Esophagus mucosa (tissue), 1 donor: ENCODE results near the gene AFDN. TPM values are rescaled to one million over a fixed set of nuclear protein-coding genes. Genes with fewer than 3 reads are reported as not detected.
"Not testable (repeated sequence)": the region's sequence is repeated elsewhere in the genome, so short reads cannot be mapped to it uniquely, and the experiment has no call there.

ENCODE experiments used
- ATAC-seq: fragments of 200-7000 bp; cut with Tn5 transposase; one replicate; pipeline ENCODE4 v1.9.1; 2020
- total RNA-seq: library from RNA; stranded (reverse); gene quantifications from one replicate; pipeline ENCODE4 v1.2.4, GENCODE V29; 2023
- donor health status: DM: yes; HTN: yes; CAD: no.

AFDN gene
- total RNA-seq, 1 donor from 2014 or later: 134 TPM

DNA sequence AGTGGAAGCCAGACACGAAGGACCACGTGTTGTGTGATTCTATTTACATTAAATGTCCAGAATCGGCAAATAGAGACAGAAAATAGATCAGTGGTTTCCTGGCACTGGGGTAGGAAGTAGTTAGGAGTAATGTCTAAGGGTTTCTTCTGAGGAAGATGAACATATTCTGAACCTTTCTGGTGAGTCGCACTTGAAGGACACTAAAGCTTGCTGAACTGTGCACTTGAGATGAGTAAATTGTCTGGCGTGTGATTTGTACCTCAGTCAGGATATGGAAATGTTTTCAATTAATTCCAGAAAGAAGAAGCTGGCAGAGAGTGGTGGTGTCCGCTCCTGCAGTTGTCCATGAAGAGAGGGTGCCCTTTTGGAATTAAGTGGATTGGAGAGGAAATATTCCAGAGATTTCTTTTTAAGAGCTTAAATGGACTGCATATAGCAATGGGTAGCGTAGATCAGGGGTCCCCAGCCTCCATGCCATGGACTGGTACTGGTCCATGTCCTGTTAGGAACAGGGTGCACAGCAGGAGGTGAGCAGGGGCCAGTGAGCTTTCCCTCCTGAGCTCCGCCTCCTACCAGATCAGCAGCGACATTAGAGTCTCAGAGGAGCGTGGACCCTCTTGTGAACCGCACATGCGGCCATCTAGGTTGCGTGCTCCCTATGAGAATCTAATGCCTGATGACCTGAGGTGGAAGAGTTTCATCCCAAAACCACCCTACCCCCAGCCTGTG, 158.3 kb downstream of the AFDN start:
- ATAC-seq: no peak

DNA sequence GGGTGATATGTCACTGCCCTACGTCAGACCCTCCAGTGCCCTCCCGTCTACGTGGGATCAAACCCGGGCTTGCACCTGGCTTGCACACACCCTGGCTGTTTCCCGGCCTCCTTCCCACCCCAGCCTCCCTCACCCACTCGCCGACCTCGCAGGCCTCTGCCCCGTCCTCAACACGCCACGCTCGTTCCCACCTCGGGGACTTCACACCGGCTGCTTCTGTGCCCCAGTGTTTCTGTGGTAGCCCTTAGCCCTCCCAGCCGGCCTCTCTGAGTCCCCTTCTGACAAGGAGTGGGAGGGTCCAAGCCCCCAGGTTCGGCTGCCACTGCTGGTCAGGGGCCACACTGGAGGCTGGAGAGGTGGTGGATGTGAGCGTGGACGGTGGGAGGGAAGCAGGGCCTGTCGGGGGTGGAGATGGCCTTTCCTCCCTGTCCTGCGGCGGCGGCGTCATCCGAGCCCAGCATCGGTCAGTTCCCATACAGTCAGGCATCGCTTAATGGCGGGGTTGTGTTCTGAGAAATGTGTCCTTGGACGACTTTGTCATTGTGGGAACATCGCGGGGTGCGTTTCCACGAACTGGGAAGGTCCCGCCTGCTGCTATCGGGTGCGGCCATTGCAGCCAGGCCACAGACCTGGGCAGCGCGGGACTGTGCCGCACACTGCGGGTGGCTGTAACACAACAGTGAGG, 159.3 kb downstream of the AFDN start:
- ATAC-seq: peak; percentile 25

DNA sequence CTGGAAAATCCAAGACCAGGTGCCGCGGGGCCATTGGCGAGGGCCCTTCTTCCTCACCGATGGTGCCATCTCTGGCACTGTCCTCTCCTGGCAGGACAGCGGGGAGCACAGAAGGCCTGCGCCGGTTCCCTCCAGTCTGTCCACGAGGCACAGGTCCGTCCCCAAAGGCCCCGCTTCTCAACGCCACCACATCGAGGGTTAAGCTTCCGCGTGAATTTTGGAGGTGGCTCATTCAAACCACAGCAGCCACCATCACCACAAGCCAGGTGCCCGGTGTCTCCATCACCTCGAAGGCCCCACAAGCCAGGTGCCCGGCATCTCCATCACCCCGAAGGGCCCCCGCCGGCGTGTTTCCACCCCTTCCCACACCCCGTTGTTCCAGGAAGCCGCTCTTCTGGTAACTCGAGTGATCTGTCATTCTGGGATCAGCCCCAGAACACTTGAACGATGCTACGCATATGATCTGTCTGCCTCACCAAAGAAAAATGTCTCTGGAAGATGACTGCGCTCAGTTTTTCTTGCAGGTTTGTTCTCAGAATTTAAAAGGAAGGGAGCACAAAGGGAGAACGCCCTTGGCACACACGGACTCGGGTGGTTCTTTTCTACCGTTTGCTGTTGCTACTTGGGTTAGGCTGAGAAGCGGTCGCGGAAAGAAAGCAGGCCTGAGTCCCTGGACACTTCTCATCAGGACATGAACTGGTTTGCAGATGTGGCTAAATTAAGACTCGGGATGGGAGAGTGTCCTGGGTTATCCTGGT, 160.9 kb downstream of the AFDN start:
- ATAC-seq: no peak

DNA sequence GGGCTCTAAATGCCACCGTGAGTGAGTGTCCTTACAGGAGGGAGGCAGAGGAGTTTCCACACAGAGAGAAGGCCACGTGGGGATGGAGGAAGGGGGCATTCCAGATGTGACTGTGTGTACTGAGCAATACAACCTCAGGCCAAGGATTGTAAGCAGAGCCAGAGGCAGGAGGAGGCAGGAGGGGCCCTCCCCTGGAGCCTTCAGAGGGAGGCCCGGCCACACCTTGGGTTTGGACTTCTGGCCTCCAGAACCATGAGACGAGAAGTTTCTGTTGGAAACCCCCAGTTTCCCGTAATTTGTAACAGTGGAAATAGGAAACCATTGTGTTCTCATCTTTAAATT, 161.4 kb downstream of the AFDN start:
- ATAC-seq: no peak

GRCh38 chr6:167988945-167989841, 162.5 kb downstream of the AFDN start:
- ATAC-seq: no peak

DNA sequence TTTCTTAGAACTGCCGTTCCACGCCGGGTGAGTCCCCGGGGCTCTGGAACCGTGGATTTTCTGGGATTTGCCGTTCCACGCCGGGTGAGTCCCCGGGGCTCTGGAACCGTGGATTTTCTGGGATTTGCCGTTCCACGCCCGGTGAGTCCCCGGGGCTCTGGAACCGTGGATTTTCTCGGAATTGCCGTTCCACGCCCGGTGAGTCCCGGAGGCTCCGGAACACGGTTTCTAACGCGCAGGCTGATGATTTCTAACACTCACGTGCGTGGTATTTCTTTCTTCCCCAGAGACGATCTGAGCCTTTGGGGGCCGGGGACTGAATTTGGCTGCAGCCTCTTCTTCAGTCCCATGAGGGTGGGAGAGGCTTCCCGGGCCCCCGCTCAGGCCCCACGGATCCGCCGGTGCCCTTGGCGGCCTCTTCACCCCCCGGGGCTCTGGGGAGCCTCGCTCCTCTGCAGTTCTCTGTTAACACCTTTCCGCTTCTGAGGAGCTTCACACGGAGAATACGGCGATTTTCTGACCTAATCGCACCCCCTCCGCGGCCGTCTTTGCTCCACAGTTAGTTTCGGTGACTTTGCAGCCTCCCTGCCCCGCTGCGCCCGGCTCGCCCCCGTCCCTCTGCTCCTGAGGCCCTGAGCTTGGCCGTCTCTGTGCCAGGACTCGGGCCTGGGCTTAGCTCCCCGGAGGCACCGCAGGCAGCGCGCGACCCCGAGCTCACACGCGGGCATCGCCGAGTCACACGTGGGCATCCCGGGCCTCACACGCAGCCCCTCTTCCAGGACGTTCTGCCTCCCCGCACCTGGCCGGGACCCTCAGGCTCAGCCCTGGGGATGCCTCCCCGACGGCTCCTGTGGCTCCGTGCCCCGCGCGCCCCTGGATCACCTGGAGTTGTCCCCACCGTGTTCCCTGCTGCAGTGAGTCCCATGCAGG, 163.6 kb downstream of the AFDN start:
- ATAC-seq: no peak

- peak; percentile 35 for ATAC-seq
Measured at GRCh38 chr6:167993169-167993568, 166.5 kb downstream of the AFDN start.

DNA sequence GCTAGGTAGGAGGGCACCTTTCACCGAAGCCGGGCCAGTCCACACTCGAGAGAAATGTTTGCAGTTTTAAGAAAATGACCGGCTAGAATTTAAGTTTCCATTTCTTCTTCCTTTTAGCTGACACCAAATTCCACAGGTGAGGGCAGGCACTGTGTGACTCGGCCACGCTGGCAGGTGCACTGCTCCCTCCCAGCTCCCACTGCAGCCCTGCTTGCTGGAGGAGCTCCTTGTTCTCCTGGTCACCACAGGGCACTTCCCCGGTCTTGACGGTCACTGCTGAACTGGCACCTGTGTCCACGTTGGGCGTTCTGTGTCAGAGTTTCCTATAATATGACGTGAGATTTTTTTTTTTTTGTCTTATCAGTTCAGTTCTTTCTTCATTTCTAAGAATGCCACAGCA, 167.1 kb downstream of the AFDN start:
- peak; percentile 33 for ATAC-seq

- peak; percentile 20 for ATAC-seq
Measured at GRCh38 chr6:167995302-167995701, 168.6 kb downstream of the AFDN start.

- no peak for ATAC-seq
Measured at GRCh38 chr6:167995731-167996151, 169.0 kb downstream of the AFDN start.

GRCh38 chr6:167996424-167997199, 169.9 kb downstream of the AFDN start:
- no peak for ATAC-seq

GRCh38 chr6:167997642-167998041, 170.9 kb downstream of the AFDN start, which contains the start of gene KIF25:
KIF25 (plus strand) TSS chr6:167997671; CDS start chr6:168029586, 31,915 bp downstream.
- ATAC-seq: no peak

- ATAC-seq: no peak
Measured at GRCh38 chr6:167998215-167998614, 171.5 kb downstream of the AFDN start.

- ATAC-seq: no peak
Measured at GRCh38 chr6:168000198-168001028, 173.7 kb downstream of the AFDN start.

DNA sequence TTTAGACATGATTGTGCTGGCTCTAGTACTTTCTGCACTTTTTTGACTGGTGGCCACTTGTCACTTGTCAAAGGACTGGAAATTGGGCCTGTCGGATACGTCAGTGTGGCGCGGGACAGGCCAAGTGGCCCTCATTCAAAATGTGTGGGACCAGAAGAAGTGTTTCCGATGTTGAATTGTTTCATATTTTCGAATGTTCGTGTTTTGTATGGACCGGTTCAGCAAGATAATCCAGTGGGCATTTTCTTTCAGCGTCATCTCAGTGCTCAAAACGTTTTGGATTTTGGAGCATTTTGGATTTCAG, 174.3 kb downstream of the AFDN start:
- ATAC-seq: no peak

GRCh38 chr6:168001514-168001913, 174.8 kb downstream of the AFDN start:
- ATAC-seq: not testable (repeated sequence)

DNA sequence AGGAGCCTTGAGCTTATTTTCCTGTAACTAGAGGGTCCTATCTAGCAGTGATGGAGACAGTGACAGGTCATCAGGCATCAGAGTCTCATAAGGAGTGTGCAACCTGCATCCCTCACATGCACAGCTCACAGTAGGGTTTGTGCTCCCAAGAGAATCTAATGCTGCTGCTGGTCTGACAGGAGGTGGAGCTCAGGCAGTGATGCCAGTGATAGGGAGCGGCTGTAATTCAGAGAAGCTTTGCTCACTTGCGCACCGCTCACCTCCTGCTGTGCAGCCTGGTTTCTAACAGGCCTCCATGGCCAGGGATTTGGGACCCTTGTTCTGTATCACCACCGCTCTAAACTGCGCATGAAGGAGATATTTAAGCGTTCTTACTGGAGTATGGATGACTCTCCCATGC, 176.1 kb downstream of the AFDN start:
- no peak for ATAC-seq

DNA sequence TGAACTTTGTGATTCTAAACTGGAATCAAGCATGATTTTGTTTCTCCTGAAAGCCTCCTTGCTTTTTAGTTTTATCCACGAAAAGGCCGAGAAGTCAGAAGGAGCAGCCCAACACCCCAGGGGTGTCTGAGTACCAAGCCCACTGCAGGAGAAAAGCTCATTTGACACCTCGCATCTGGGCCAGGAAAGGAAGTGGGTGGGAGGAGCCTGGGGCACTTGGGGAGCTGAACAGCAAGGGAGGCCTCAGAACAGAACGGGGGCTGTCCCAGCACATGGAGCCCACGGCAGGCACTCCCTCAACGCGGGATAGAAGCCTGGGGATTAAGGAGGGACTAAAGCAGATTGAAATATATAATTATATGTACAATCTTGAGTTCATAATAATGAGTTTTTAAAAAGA, 177.3 kb downstream of the AFDN start:
- no peak for ATAC-seq

DNA sequence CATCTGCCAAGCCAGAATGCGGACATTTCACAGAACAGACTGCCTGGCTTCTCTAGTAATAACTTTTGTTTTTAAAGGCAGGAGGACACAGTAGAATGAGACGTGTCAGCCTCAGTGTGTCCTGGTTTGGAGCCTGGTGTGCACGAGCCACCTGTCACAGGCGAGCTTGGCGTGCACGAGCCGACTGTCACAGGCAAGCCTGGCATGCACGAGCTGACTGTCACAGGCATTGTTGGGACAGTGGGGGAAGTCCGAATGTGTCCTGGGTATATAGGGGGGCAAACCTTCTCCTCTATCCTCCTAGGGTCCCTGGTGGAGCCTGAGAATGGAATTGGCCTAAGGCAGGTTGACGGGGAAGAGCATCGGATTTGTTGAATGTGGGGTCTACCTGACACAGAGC, 178.2 kb downstream of the AFDN start:
- ATAC-seq: no peak

DNA sequence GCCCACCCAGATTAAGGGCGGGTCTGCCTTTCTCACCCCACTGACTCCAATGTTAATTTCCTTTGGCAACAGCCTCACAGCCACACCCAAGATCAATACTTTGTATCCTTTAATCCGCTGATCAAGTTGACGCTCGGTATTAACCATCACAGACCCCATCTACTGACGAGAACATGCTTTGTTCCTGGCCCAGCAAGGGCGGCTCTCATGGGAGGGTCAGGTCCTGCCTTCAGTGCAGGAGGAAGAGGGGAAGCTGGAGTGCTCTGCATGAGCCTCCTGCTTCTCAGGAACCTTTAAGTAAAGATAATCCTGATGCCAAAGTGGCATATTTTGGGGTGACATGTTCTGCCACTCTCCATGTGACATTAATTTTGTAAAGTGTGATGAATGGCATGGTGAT, 179.1 kb downstream of the AFDN start:
- ATAC-seq: no peak
